HEK293 (cell line): Measurements from ENCODE around the gene CTDSP1.

Experiments used
- AEBP2 ChIP-seq: fragments of 450-650 bp; formaldehyde crosslinking; IDR thresholded peaks from 2 replicates; pipeline ENCODE4 v1.5.1; 2016; ENCODE audit warnings: missing biosample characterization, missing genetic modification characterization, borderline replicate concordance
- BCL11A ChIP-seq: fragments of 450-650 bp; formaldehyde crosslinking; IDR thresholded peaks from 2 replicates; pipeline ENCODE4 v1.5.1; 2016; ENCODE audit warnings: low read depth, missing biosample characterization, missing genetic modification characterization
- HOXC10 ChIP-seq: sonication (generic); formaldehyde crosslinking; IDR thresholded peaks from 2 replicates; pipeline ENCODE4 v1.8.1; 2023; ENCODE audit warnings: mild to moderate bottlenecking, missing genetic modification reagents
- KLF10 ChIP-seq: fragments of 450-650 bp; IDR thresholded peaks from 2 replicates; pipeline ENCODE4 v1.5.1; 2018; ENCODE audit warnings: missing biosample characterization, mild to moderate bottlenecking, missing genetic modification characterization
- KLF8 ChIP-seq: fragments of 450-650 bp; formaldehyde crosslinking; IDR thresholded peaks from 2 replicates; pipeline ENCODE4 v1.5.1; 2016; ENCODE audit warnings: missing biosample characterization, missing genetic modification characterization
- MYNN ChIP-seq: fragments of 450-650 bp; formaldehyde crosslinking; IDR thresholded peaks from 2 replicates; pipeline ENCODE4 v1.5.1; 2016; ENCODE audit warnings: missing biosample characterization, missing genetic modification characterization, borderline replicate concordance
- SP7 ChIP-seq: fragments of 450-650 bp; formaldehyde crosslinking; IDR thresholded peaks from 2 replicates; pipeline ENCODE4 v1.5.1; 2016; ENCODE audit warnings: missing biosample characterization, missing genetic modification characterization
- TRIM28 ChIP-seq: IDR thresholded peaks from 2 replicates; pipeline ENCODE4 v1.6.1; 2011; ENCODE audit warnings: low read length, control low read depth, borderline replicate concordance
- ZBTB26 ChIP-seq: fragments of 450-650 bp; formaldehyde crosslinking; optimal IDR thresholded peaks from 2 replicates; pipeline ENCODE3; 2016; ENCODE audit warnings: missing biosample characterization, mild to moderate bottlenecking, missing genetic modification characterization
- ZBTB48 ChIP-seq: fragments of 450-650 bp; formaldehyde crosslinking; IDR thresholded peaks from 2 replicates; pipeline ENCODE4 v1.5.1; 2016; ENCODE audit warnings: missing biosample characterization, missing genetic modification characterization
- ZFP37 ChIP-seq: fragments of 450-650 bp; formaldehyde crosslinking; IDR thresholded peaks from 2 replicates; pipeline ENCODE4 v1.5.1; 2016; ENCODE audit warnings: missing biosample characterization, missing genetic modification characterization
- ZIC2 ChIP-seq: fragments of 450-650 bp; formaldehyde crosslinking; IDR thresholded peaks from 2 replicates; pipeline ENCODE4 v1.5.1; 2016; ENCODE audit warnings: missing biosample characterization, missing genetic modification characterization
- ZNF10 ChIP-seq: fragments of 450-650 bp; formaldehyde crosslinking; IDR thresholded peaks from 2 replicates; pipeline ENCODE4 v1.5.1; 2017; ENCODE audit warnings: missing biosample characterization, missing genetic modification characterization
- ZNF18 ChIP-seq: fragments of 450-650 bp; formaldehyde crosslinking; IDR thresholded peaks from 2 replicates; pipeline ENCODE4 v1.5.1; 2016; ENCODE audit warnings: missing biosample characterization, missing genetic modification characterization
- ZNF223 ChIP-seq: fragments of 450-650 bp; formaldehyde crosslinking; IDR thresholded peaks from 2 replicates; pipeline ENCODE4 v1.5.1; 2016; ENCODE audit warnings: missing biosample characterization, missing genetic modification characterization
- ZNF248 ChIP-seq: fragments of 450-650 bp; formaldehyde crosslinking; IDR thresholded peaks from 2 replicates; pipeline ENCODE4 v1.5.1; 2017; ENCODE audit warnings: missing biosample characterization, missing genetic modification characterization
- ZNF341 ChIP-seq: fragments of 450-650 bp; formaldehyde crosslinking; IDR thresholded peaks from 2 replicates; pipeline ENCODE4; 2016; ENCODE audit warnings: low read depth, missing biosample characterization, missing genetic modification characterization
- ZNF354C ChIP-seq: fragments of 450-650 bp; formaldehyde crosslinking; IDR thresholded peaks from 2 replicates; pipeline ENCODE4 v1.5.1; 2016; ENCODE audit warnings: missing biosample characterization, missing genetic modification characterization, low read depth, borderline replicate concordance
- ZNF426 ChIP-seq: fragments of 450-650 bp; formaldehyde crosslinking; IDR thresholded peaks from 2 replicates; pipeline ENCODE4 v1.5.1; 2017; ENCODE audit warnings: missing biosample characterization, missing genetic modification characterization, mild to moderate bottlenecking, inconsistent platforms, moderate library complexity
- ZNF473 ChIP-seq: fragments of 450-650 bp; formaldehyde crosslinking; IDR thresholded peaks from 2 replicates; pipeline ENCODE4 v1.5.1; 2017; ENCODE audit warnings: missing biosample characterization, missing genetic modification characterization
- ZNF518A ChIP-seq: fragments of 450-650 bp; formaldehyde crosslinking; conservative IDR thresholded peaks from 2 replicates; pipeline ENCODE4 v1.5.1; 2016; ENCODE audit warnings: low read depth, missing biosample characterization, missing genetic modification characterization
- ZNF548 ChIP-seq: fragments of 450-650 bp; formaldehyde crosslinking; IDR thresholded peaks from 2 replicates; pipeline ENCODE4 v1.5.1; 2016; ENCODE audit warnings: missing biosample characterization, missing genetic modification characterization
- ZNF692 ChIP-seq: fragments of 450-650 bp; formaldehyde crosslinking; IDR thresholded peaks from 2 replicates; pipeline ENCODE4 v1.5.1; 2016; ENCODE audit warnings: missing biosample characterization, missing genetic modification characterization
- ZSCAN23 ChIP-seq: fragments of 450-650 bp; formaldehyde crosslinking; IDR thresholded peaks from 2 replicates; pipeline ENCODE4 v1.5.1; 2016; ENCODE audit warnings: missing biosample characterization, missing genetic modification characterization
- TF ChIP-seq, protein P1 (sequence below): fragments of 450-650 bp; formaldehyde crosslinking; IDR thresholded peaks from 2 replicates; pipeline ENCODE4 v1.5.1; 2016; ENCODE audit warnings: missing biosample characterization, missing genetic modification characterization, low read depth
- TF ChIP-seq, protein P2 (sequence below): fragments of 450-650 bp; formaldehyde crosslinking; IDR thresholded peaks from 2 replicates; pipeline ENCODE4 v1.5.1; 2016; ENCODE audit warnings: missing biosample characterization, missing genetic modification characterization

Gene CTDSP1

DNA sequence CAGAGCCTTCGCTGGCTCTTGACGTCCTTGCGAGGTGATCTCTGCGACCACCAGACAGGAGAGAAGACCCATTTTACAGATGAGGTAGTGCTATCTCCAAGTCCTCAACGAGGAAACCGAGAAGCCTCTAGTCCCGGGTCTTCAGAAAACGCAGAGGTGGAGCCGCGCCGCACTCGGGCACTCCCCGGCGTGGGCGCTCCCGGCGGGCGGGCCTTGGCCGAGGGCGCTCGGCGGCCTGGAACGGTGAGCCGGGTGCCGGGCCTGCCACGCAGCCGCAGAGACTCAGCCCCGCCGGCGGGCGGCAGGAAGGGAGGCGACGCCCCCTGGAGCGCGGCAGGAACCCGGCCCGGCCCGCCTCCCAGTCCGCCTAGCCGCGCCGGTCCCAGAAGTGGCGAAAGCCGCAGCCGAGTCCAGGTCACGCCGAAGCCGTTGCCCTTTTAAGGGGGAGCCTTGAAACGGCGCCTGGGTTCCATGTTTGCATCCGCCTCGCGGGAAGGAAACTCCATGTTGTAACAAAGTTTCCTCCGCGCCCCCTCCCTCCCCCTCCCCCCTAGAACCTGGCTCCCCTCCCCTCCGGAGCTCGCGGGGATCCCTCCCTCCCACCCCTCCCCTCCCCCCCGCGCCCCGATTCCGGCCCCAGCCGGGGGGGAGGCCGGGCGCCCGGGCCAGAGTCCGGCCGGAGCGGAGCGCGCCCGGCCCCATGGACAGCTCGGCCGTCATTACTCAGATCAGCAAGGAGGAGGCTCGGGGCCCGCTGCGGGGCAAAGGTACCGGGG, at the start of gene CTDSP1 (continued):
- TF ChIP-seq, protein P1, sequence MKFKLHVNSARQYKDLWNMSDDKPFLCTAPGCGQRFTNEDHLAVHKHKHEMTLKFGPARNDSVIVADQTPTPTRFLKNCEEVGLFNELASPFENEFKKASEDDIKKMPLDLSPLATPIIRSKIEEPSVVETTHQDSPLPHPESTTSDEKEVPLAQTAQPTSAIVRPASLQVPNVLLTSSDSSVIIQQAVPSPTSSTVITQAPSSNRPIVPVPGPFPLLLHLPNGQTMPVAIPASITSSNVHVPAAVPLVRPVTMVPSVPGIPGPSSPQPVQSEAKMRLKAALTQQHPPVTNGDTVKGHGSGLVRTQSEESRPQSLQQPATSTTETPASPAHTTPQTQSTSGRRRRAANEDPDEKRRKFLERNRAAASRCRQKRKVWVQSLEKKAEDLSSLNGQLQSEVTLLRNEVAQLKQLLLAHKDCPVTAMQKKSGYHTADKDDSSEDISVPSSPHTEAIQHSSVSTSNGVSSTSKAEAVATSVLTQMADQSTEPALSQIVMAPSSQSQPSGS: no peak
- TF ChIP-seq ZNF692: peak; percentile 100
- no peak for TF ChIP-seq ZNF354C
- no peak for TF ChIP-seq ZNF18 (tag by site-specific recombination)
- TF ChIP-seq ZNF548 (tag by site-specific recombination): no peak
- TF ChIP-seq KLF8 (tag by site-specific recombination): peak; percentile 75
- TF ChIP-seq ZNF518A: no peak
- TF ChIP-seq ZSCAN23 (tag by site-specific recombination): no peak
- peak; percentile 58 for TF ChIP-seq ZBTB26
- no peak for TF ChIP-seq ZNF473 (tag by site-specific recombination)
- no peak for TF ChIP-seq ZNF10 (tag by site-specific recombination)
- TF ChIP-seq KLF10 (tag by site-specific recombination): peak; percentile 79; the same call in 1 of the 2 replicates
- no peak for TF ChIP-seq ZNF248 (tag by site-specific recombination)
- TF ChIP-seq MYNN (tag by site-specific recombination): no peak
- peak; percentile 83 for TF ChIP-seq ZBTB48 (tag by site-specific recombination)
- no peak for TF ChIP-seq ZNF426 (tag by site-specific recombination)
- TF ChIP-seq ZIC2 (tag by site-specific recombination): no peak
- peak; percentile 36; the same call in 1 of the 2 replicates for TF ChIP-seq ZNF341
- no peak for TF ChIP-seq AEBP2 (tag by site-specific recombination)
- no peak for TF ChIP-seq TRIM28
- TF ChIP-seq ZNF223 (tag by site-specific recombination): no peak
- no peak for TF ChIP-seq ZFP37
- TF ChIP-seq, protein P2, sequence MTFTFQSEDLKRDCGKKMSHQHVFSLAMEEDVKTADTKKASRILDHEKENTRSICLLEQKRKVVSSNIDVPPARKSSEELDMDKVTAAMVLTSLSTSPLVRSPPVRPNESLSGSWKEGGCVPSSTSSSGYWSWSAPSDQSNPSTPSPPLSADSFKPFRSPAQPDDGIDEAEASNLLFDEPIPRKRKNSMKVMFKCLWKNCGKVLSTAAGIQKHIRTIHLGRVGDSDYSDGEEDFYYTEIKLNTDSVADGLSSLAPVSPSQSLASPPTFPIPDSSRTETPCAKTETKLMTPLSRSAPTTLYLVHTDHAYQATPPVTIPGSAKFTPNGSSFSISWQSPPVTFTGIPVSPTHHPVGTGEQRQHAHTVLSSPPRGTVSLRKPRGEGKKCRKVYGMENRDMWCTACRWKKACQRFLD (tag by site-specific recombination): no peak
- TF ChIP-seq SP7 (tag by site-specific recombination): peak; percentile 25; the same call in 1 of the 2 replicates
- TF ChIP-seq HOXC10: 0 out of 2 replicates have a peak, but pooled peaks have one; percentile 19
- TF ChIP-seq BCL11A: 0 out of 2 replicates have a peak, but pooled peaks have one; percentile 25
